Breast epithelium (tissue), 4 donors: ENCODE measurements around the gene CTTN. TPM values are rescaled to one million over a fixed set of nuclear protein-coding genes. Genes with fewer than 3 reads are reported as not detected.

Experiments
- DNase-seq, 2 donors: peaks; one replicate each; pipeline ENCODE4 v3.0.0-alpha.2; 2019; ENCODE audit warnings: low spot score in 2 of 2
- H3K27ac ChIP-seq, 2 donors: fragments of 200-600 bp; sonication (generic) in 1 of 2; one replicate each; pipeline ENCODE4 v1.5.1; 2016 to 2019; ENCODE audit warnings: mild to moderate bottlenecking in 1 of 2
- H3K27me3 ChIP-seq, 2 donors: fragments of 200-600 bp; sonication (generic) in 1 of 2; one replicate each; pipeline versions ENCODE4 v1.5.1 to v1.6.0; 2017 to 2019; ENCODE audit warnings: control low read depth in 1 of 2, mild to moderate bottlenecking in 1 of 2
- H3K36me3 ChIP-seq: fragments of 200-600 bp; one replicate; pipeline ENCODE4 v1.5.1; 2019
- H3K4me1 ChIP-seq, 2 donors: fragments of 200-600 bp; sonication (generic); one replicate each; pipeline ENCODE4 v1.5.1; 2016 to 2019; ENCODE audit warnings: control low read depth in 1 of 2
- H3K4me3 ChIP-seq, 3 donors: fragments of 200-600 bp; sonication (generic); 1 replicate in 2 of 3; 2 replicates in 1 of 3; pipeline ENCODE4 v1.5.1; 2016 to 2019; ENCODE audit warnings: mild to moderate bottlenecking in 3 of 3, moderate library complexity in 2 of 3
- H3K9me3 ChIP-seq, 2 donors: fragments of 200-600 bp; sonication (generic) in 1 of 2; one replicate each; pipeline ENCODE4 v1.5.1; 2016 to 2019; ENCODE audit warnings: control low read depth in 1 of 2
- POLR2A ChIP-seq: fragments of 450-650 bp; IDR thresholded peaks from one replicate; pipeline ENCODE4 v1.6.1; 2016; ENCODE audit warnings: antibody characterized with exemption, mild to moderate bottlenecking, moderate library complexity
- POLR2AphosphoS5 ChIP-seq, 3 donors: sonication (generic); formaldehyde crosslinking; IDR thresholded peaks; one replicate each; pipeline ENCODE4 v1.6.1; 2017; ENCODE audit warnings: antibody characterized with exemption in 3 of 3
- intact Hi-C: fragments of 100-400 bp; cut with DNase I; formaldehyde crosslinking; loops from one replicate; pipeline ENCODE4 v1.15.1; 2023; ENCODE audit warnings: low total_unique reads
- total RNA-seq, 3 donors: library from RNA; depleted of rRNA; stranded (reverse); fragments of >200 nt; gene quantifications; one replicate each; pipeline ENCODE4 v1.1.0, GENCODE V29; 2016
- TF ChIP-seq, protein P1 (sequence below), 3 donors: fragments of 450-650 bp; IDR thresholded peaks; one replicate each; pipeline ENCODE4 v1.5.1; 2016 to 2017; ENCODE audit warnings: antibody characterized with exemption in 3 of 3, mild to moderate bottlenecking in 3 of 3, moderate library complexity in 3 of 3

CTTN gene
- total RNA-seq, 3 donors from 2014 or later: 283 to 306 (median 285) TPM

GRCh38 chr11:70409871-70410270, 11.5 kb downstream of the CTTN start:
- Histone ChIP-seq H3K9me3 (no peaks in the 10 kb centered on the region), H3K36me3 (peaks cover 15% of the 10 kb centered on the region), H3K4me1 (no peaks in the 10 kb centered on the region), H3K4me3 (no peak overlapping the region), H3K27ac (no peak overlapping the region), H3K27me3 (no peaks in the 10 kb centered on the region)
- TF ChIP-seq POLR2AphosphoS5 (IDR thresholded peaks at IDR 0.05) (no peak), POLR2A (no peak)
- TF ChIP-seq, protein P1, sequence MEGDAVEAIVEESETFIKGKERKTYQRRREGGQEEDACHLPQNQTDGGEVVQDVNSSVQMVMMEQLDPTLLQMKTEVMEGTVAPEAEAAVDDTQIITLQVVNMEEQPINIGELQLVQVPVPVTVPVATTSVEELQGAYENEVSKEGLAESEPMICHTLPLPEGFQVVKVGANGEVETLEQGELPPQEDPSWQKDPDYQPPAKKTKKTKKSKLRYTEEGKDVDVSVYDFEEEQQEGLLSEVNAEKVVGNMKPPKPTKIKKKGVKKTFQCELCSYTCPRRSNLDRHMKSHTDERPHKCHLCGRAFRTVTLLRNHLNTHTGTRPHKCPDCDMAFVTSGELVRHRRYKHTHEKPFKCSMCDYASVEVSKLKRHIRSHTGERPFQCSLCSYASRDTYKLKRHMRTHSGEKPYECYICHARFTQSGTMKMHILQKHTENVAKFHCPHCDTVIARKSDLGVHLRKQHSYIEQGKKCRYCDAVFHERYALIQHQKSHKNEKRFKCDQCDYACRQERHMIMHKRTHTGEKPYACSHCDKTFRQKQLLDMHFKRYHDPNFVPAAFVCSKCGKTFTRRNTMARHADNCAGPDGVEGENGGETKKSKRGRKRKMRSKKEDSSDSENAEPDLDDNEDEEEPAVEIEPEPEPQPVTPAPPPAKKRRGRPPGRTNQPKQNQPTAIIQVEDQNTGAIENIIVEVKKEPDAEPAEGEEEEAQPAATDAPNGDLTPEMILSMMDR (IDR thresholded peaks at IDR 0.05): no peak
- intact Hi-C loops: loop anchor here (5.0 kb wide), 1 partner anchor 1158 kb away; no protein-coding TSS in a partner anchor
- DNase-seq: no peak

- Histone ChIP-seq H3K4me1 (no peaks in the 10 kb centered on the region), H3K4me3 (no peak overlapping the region), H3K36me3 (peaks cover 18% of the 10 kb centered on the region), H3K9me3 (no peaks in the 10 kb centered on the region), H3K27ac (no peak overlapping the region), H3K27me3 (no peaks in the 10 kb centered on the region)
- intact Hi-C loops: no loop called here
- DNase-seq: no peak
- TF ChIP-seq, protein P1 (IDR thresholded peaks at IDR 0.05): no peak
- TF ChIP-seq POLR2AphosphoS5 (IDR thresholded peaks at IDR 0.05): no peak
- no peak for TF ChIP-seq POLR2A
These were observed 12.2 kb downstream of the CTTN start for GRCh38 chr11:70410276-70411205.

DNA sequence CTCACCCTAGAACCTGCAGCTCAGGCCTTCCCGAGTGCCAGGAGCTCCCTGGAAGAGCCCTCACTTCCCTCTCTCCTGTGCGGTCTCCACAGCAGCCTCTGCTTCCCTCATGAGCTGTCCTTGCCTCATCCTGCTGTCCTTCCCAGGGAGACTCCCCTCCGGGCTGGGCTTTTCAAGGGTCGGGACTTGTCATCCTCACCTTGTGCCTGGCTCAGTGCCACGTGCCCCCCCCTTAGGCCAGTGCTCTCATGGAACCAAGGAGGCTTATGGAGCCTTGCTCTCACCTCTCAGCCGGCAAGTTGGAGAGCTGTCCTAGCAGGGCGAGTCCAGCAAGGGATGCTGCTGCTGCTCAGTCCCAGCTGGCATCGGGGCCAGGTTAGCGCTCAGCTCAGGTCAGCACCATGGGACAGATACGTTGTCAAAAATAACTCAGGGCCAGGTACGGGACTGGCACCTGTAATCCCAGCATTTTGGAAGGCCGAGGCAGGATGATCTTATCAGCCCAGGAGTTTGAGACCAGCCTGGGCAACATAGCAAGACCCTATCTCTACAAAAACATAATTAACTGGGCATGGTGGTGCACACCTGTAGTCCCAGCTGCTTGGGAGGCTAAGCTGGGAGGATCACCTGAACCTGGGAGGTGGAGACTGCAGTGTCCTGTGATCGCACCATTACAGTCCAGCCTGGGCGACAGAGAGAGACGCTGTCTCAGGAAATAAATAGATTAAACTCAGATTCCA, 13.6 kb downstream of the CTTN start:
- Histone ChIP-seq H3K9me3 (no peaks in the 10 kb centered on the region), H3K4me1 (no peaks in the 10 kb centered on the region), H3K4me3 (no peak overlapping the region), H3K27ac (no peak overlapping the region), H3K36me3 (peaks cover 24% of the 10 kb centered on the region), H3K27me3 (no peaks in the 10 kb centered on the region)
- DNase-seq: no peak
- TF ChIP-seq POLR2AphosphoS5 (IDR thresholded peaks at IDR 0.05) (no peak), POLR2A (no peak)
- TF ChIP-seq, protein P1 (IDR thresholded peaks at IDR 0.05): no peak
- intact Hi-C loops: no loop called here

- H3K36me3 ChIP-seq: peaks cover 18% of the 10 kb centered on the region
- no peak overlapping the region for H3K27ac ChIP-seq
- no peaks in the 10 kb centered on the region for H3K27me3 ChIP-seq
- H3K4me1 ChIP-seq: no peaks in the 10 kb centered on the region
- DNase-seq: no peak
- no peaks in the 10 kb centered on the region for H3K9me3 ChIP-seq
- H3K4me3 ChIP-seq: no peak overlapping the region
- intact Hi-C loops: no loop called here
- TF ChIP-seq POLR2A (no peak), POLR2AphosphoS5 (IDR thresholded peaks at IDR 0.05) (no peak)
- TF ChIP-seq, protein P1 (IDR thresholded peaks at IDR 0.05): no peak
These were observed 14.8 kb downstream of the CTTN start for GRCh38 chr11:70413151-70413550.
